ENCODE results near the gene EDN3.
"Not testable (repeated sequence)": the region's sequence is repeated elsewhere in the genome, so short reads cannot be mapped to it uniquely, and the experiment has no call there.

The EDN3 gene

GRCh38 chr20:59333260-59333845 is 32.9 kb downstream of the EDN3 start:
- DNase-seq (ENCODE audit: low read depth), result no peak
- no peak for TF ChIP-seq MYC (IDR thresholded peaks at IDR 0.05; ENCODE audit: low read depth, low read length)
- no peak for TF ChIP-seq POLR2A (IDR thresholded peaks at IDR 0.05; ENCODE audit: extremely low read depth, insufficient read length)
- TF ChIP-seq, protein P1, sequence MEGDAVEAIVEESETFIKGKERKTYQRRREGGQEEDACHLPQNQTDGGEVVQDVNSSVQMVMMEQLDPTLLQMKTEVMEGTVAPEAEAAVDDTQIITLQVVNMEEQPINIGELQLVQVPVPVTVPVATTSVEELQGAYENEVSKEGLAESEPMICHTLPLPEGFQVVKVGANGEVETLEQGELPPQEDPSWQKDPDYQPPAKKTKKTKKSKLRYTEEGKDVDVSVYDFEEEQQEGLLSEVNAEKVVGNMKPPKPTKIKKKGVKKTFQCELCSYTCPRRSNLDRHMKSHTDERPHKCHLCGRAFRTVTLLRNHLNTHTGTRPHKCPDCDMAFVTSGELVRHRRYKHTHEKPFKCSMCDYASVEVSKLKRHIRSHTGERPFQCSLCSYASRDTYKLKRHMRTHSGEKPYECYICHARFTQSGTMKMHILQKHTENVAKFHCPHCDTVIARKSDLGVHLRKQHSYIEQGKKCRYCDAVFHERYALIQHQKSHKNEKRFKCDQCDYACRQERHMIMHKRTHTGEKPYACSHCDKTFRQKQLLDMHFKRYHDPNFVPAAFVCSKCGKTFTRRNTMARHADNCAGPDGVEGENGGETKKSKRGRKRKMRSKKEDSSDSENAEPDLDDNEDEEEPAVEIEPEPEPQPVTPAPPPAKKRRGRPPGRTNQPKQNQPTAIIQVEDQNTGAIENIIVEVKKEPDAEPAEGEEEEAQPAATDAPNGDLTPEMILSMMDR (IDR thresholded peaks at IDR 0.05; ENCODE audit: low read depth, low read length), result no peak
- no peak for TF ChIP-seq MAX (IDR thresholded peaks at IDR 0.05; ENCODE audit: low read depth, low read length)
- H3K4me3 ChIP-seq (ENCODE audit: low read depth, low read length), result no peak overlapping the region

DNA sequence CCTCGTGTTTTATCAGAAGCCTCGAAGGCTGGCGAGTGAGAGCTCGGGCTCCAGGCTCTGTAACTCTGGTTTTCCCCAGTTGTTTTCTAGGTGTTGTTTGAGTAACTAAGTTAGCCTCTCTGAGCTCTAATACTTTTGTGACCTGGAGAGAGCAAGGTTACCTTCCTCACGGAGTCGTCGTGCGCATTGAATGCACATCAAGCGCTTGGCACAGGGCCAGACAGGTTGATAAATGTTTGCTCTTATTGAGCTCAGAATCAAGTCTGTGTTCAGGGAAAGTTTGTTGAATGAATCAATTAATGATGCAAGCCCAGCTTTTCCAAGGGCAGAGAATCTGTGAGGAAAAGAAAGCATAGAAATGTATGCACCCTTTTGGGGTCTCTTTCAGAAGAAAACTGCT is 33.5 kb downstream of the EDN3 start:
- TF ChIP-seq MYC (IDR thresholded peaks at IDR 0.05; ENCODE audit: low read depth, low read length) (no peak), MAX (IDR thresholded peaks at IDR 0.05; ENCODE audit: low read depth, low read length) (no peak), POLR2A (IDR thresholded peaks at IDR 0.05; ENCODE audit: extremely low read depth, insufficient read length) (no peak)
- TF ChIP-seq, protein P1 (IDR thresholded peaks at IDR 0.05; ENCODE audit: low read depth, low read length), result no peak
- no peak overlapping the region for H3K4me3 ChIP-seq (ENCODE audit: low read depth, low read length)
- no peak for DNase-seq (ENCODE audit: low read depth)

- no peak overlapping the region for H3K4me3 ChIP-seq (ENCODE audit: low read depth, low read length)
- TF ChIP-seq, protein P1 (IDR thresholded peaks at IDR 0.05; ENCODE audit: low read depth, low read length), result no peak
- TF ChIP-seq MYC (IDR thresholded peaks at IDR 0.05; ENCODE audit: low read depth, low read length) (no peak), MAX (IDR thresholded peaks at IDR 0.05; ENCODE audit: low read depth, low read length) (no peak), POLR2A (IDR thresholded peaks at IDR 0.05; ENCODE audit: extremely low read depth, insufficient read length) (no peak)
- no peak for DNase-seq (ENCODE audit: low read depth)
These were observed 34.4 kb downstream of the EDN3 start for GRCh38 chr20:59334651-59335300.

GRCh38 chr20:59335377-59335776 is 35.0 kb downstream of the EDN3 start:
- DNase-seq (ENCODE audit: low read depth), result no peak
- TF ChIP-seq MYC (IDR thresholded peaks at IDR 0.05; ENCODE audit: low read depth, low read length), result no peak
- no peak for TF ChIP-seq MAX (IDR thresholded peaks at IDR 0.05; ENCODE audit: low read depth, low read length)
- TF ChIP-seq, protein P1 (IDR thresholded peaks at IDR 0.05; ENCODE audit: low read depth, low read length), result no peak
- no peak for TF ChIP-seq POLR2A (IDR thresholded peaks at IDR 0.05; ENCODE audit: extremely low read depth, insufficient read length)
- no peak overlapping the region for H3K4me3 ChIP-seq (ENCODE audit: low read depth, low read length)

GRCh38 chr20:59336540-59336939 is 36.1 kb downstream of the EDN3 start:
- DNase-seq (ENCODE audit: low read depth), result no peak

DNA sequence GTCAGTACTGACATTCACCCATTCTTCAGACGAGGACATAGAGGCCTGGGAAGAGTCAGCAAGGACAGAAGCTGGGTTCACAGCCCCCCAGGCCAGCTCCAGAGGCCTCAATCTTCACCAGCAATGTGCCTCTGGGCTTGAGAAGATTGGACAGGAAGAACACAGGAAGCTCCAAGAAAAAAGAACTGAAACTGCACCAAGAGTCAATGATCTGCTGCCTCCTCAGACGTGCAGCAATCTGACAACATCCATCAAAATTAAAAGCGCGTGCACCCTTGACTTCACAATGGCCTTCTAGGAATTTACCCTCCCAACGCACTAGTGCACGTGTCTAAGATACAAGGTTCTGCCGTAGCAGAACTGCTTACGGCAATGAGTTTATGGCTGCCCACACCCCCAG is 38.0 kb downstream of the EDN3 start:
- H3K4me3 ChIP-seq (ENCODE audit: low read depth, low read length), result not testable (repeated sequence)

More at GRCh38 chr20:59336540-59336939, 36.1 kb downstream of the EDN3 start:
- H3K4me3 ChIP-seq (ENCODE audit: low read depth, low read length), result no peak overlapping the region
- TF ChIP-seq MAX (IDR thresholded peaks at IDR 0.05; ENCODE audit: low read depth, low read length), result no peak
- no peak for TF ChIP-seq POLR2A (IDR thresholded peaks at IDR 0.05; ENCODE audit: extremely low read depth, insufficient read length)
- TF ChIP-seq, protein P1 (IDR thresholded peaks at IDR 0.05; ENCODE audit: low read depth, low read length), result no peak
- TF ChIP-seq MYC (IDR thresholded peaks at IDR 0.05; ENCODE audit: low read depth, low read length), result no peak

More for the DNA sequence above, 38.0 kb downstream of the EDN3 start:
- not testable (repeated sequence) for DNase-seq (ENCODE audit: low read depth)

Data from NB4 (cell line).